ENCODE measurements around the gene PRUNE2. TPM values are rescaled to one million over a fixed set of nuclear protein-coding genes. Genes with fewer than 3 reads are reported as not detected.

The PRUNE2 gene
- total RNA-seq, 4 donors from 2014 or later = 4.1 to 13.1 (median 5.4) TPM

DNA sequence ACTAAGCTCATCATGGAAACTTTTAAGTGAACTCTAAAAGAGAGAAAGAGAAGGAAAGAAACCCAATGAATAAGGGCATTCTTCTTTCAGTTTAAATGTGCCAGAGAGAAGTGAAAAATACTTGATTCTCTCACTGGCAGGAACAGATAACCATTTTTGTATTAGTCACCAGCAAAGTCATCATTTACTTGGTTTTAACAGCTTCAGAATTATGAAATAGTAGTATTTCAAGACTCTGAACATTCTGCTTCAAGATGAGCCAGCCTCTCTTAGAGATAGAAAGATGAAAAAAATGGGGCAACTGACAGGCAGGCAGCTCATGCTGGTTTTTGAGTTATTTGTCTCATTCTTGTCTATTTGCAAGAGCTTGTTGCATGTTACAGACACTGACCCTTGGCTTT lies 343.4 kb downstream of the PRUNE2 start:
- TF ChIP-seq, protein P1, sequence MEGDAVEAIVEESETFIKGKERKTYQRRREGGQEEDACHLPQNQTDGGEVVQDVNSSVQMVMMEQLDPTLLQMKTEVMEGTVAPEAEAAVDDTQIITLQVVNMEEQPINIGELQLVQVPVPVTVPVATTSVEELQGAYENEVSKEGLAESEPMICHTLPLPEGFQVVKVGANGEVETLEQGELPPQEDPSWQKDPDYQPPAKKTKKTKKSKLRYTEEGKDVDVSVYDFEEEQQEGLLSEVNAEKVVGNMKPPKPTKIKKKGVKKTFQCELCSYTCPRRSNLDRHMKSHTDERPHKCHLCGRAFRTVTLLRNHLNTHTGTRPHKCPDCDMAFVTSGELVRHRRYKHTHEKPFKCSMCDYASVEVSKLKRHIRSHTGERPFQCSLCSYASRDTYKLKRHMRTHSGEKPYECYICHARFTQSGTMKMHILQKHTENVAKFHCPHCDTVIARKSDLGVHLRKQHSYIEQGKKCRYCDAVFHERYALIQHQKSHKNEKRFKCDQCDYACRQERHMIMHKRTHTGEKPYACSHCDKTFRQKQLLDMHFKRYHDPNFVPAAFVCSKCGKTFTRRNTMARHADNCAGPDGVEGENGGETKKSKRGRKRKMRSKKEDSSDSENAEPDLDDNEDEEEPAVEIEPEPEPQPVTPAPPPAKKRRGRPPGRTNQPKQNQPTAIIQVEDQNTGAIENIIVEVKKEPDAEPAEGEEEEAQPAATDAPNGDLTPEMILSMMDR (IDR thresholded peaks at IDR 0.05) = no peak
- TF ChIP-seq POLR2A (IDR thresholded peaks at IDR 0.05) = no peak
- no peak overlapping the region for H3K4me3 ChIP-seq (ENCODE audit: low read depth, poor library complexity, severe bottlenecking)
- intact Hi-C loops (cut with DNase I; ENCODE audit: low total_unique reads) = no loop called here
- no peak for DNase-seq (ENCODE audit: low spot score in 2 of 2)

DNA sequence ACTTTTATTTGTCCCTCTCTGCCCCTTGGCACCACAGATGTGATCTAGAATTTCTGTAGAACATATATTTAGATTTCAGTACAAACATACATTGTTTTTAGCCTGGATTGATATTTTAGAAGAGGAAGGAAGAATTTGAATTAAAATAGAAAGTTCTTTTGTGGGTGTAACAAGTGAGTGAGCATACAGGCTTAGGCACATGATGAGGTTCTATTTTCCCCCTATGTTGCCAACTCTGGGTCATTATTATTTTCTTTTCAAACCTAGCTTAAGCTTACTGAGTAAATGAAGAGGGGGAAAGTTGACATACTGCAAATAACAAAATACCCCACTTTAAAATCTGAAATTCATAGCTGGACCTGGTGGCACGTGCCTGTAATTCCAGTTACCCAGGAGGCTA lies 344.0 kb downstream of the PRUNE2 start:
- 80 to 85% methylated on average over 1 of the region's 1 CpG for whole genome bisulfite sequencing, 2 donors

More for the DNA sequence above, 344.0 kb downstream of the PRUNE2 start:
- intact Hi-C loops (cut with DNase I; ENCODE audit: low total_unique reads) = no loop called here
- no peak for TF ChIP-seq POLR2A (IDR thresholded peaks at IDR 0.05)
- TF ChIP-seq, protein P1 (IDR thresholded peaks at IDR 0.05) = no peak
- no peak for DNase-seq (ENCODE audit: low spot score in 2 of 2)
- no peak overlapping the region for H3K4me3 ChIP-seq (ENCODE audit: low read depth, poor library complexity, severe bottlenecking)

Other genes starting within 250 kb of the PRUNE2 start
- gene PCA3, start 141.7 kb downstream of the PRUNE2 start, total RNA-seq = not detected
- gene FOXB2, start 113.5 kb upstream of the PRUNE2 start, total RNA-seq = not detected

All from lower leg skin (tissue), 4 donors.